ENCODE data around the gene ARRB1. TPM values are rescaled to one million over a fixed set of nuclear protein-coding genes. Genes with fewer than 3 reads are reported as not detected.

Gene ARRB1
- total and polyA plus RNA-seq, 10 of the 15 experiments (the other 5 are each of a cell fraction or from before 2014, with no cell fraction given), result 0.39 to 12.9 (median 1.7) TPM

DNA sequence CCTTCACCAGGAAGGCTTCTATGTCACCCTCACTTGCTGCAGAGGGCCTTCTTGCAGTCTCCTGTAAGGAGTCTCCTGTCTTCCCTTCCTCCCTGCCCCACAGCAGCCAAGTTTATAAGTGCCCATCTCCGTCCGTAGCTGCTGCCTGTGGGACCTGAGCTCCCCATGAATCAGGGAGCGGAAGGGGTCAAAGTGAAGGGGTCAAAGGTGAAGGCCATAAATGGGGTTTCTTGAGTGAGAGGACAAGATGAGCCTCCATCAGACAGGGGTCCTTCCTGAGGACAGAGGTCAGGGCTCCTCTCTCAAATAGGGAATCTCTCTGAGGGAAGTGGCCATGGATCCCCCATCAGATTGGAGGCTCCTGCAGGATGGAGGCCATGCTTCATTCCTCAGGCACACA is 44.4 kb downstream of the ARRB1 start (continued):
- no peak for TF ChIP-seq FOS (IDR thresholded peaks at IDR 0.05; ENCODE audit: borderline replicate concordance, extremely low read depth, insufficient read length)

DNA sequence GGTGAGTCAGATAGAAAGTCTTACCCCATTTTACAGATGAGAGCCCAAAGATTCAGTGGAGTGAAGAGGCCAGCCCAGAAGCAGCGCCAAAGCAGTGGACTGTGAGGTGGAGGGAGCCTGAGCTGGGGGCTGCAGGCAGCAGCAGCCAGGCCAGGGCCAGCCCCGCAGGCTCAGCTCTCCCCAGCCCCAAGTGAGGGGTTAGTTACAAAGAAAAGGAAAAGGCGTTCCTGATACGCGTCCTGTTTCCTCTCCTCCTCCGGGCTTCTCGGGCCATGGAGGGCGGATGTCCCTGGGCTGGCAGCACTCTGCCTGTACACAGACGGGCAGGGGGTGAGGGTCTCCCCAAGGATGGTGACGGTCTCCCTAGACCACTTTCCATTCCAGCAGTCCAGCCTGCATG is 44.9 kb downstream of the ARRB1 start:
- Histone ChIP-seq H3K9ac (ENCODE audit: control insufficient read depth, insufficient read depth, low read length) (no peak overlapping the region), H3K36me3 (ENCODE audit: control insufficient read depth in 2 of 2, insufficient read depth in 2 of 2, low read length in 1 of 2) (no peaks in the 10 kb centered on the region), H3K4me2 (ENCODE audit: control insufficient read depth, insufficient read depth) (no peak overlapping the region), H3K4me3 (no peak overlapping the region), H2AFZ (ENCODE audit: control insufficient read depth, low read depth, low read length) (no peak overlapping the region), H3K79me2 (ENCODE audit: control insufficient read depth, insufficient read depth, low read length) (no peaks in the 10 kb centered on the region), H3K4me1 (ENCODE audit: control insufficient read depth, insufficient read depth, low read length) (no peaks in the 10 kb centered on the region), H3K27ac (ENCODE audit: control insufficient read depth, insufficient read depth) (no peak overlapping the region), H4K20me1 (ENCODE audit: control insufficient read depth, insufficient read depth) (peaks cover 3% of the 10 kb centered on the region; the same call in 1 of the 2 replicates), H3K9me3 (replicated peaks; ENCODE audit: control insufficient read depth, insufficient read depth, low read length) (no peaks in the 10 kb centered on the region), H3K27me3 (replicated peaks in 1 of 2; ENCODE audit: control insufficient read depth in 2 of 2, insufficient read depth in 2 of 2, low read length in 1 of 2) (no peaks in the 10 kb centered on the region)
- DNase-seq (ENCODE audit: low read depth, low spot score), result no peak
- POLR2A ChIA-PET, result no interaction called here
- WGBS (ENCODE audit: insufficient coverage, insufficient replicate concordance, low lambda C conversion rate, missing lambda C conversion rate), result 43% methylated on average over 10 of the region's 10 CpGs
- no TSS peak for BruUV-seq (replicated peaks)
- in situ Hi-C loops (cut with MboI) (no loop called here), intact Hi-C loops (cut with micrococcal nuclease; ENCODE audit: unreplicated experiment) (no loop called here)
- SMC1A ChIA-PET (ENCODE audit: uncharacterized antibody, unreplicated experiment), result no interaction called here
- ATAC-seq, result no peak
- RAD21 ChIA-PET (ENCODE audit: unreplicated experiment), result no interaction called here
- TF ChIP-seq EED (IDR thresholded peaks at IDR 0.05; ENCODE audit: low read depth) (no peak), SUZ12 (IDR thresholded peaks at IDR 0.05; ENCODE audit: unreplicated experiment) (no peak), IKZF1 (conservative IDR thresholded peaks at IDR 0.05) (no peak), ATF7 (IDR thresholded peaks at IDR 0.05; ENCODE audit: low read depth) (no peak), SPI1 (IDR thresholded peaks at IDR 0.05; ENCODE audit: borderline replicate concordance, insufficient read depth, low read depth, low read length) (no peak), SREBF2 (IDR thresholded peaks at IDR 0.05; ENCODE audit: low read length) (no peak), SMC3 (IDR thresholded peaks at IDR 0.05; ENCODE audit: borderline replicate concordance, low read length) (no peak)
- TF ChIP-seq, protein P1, sequence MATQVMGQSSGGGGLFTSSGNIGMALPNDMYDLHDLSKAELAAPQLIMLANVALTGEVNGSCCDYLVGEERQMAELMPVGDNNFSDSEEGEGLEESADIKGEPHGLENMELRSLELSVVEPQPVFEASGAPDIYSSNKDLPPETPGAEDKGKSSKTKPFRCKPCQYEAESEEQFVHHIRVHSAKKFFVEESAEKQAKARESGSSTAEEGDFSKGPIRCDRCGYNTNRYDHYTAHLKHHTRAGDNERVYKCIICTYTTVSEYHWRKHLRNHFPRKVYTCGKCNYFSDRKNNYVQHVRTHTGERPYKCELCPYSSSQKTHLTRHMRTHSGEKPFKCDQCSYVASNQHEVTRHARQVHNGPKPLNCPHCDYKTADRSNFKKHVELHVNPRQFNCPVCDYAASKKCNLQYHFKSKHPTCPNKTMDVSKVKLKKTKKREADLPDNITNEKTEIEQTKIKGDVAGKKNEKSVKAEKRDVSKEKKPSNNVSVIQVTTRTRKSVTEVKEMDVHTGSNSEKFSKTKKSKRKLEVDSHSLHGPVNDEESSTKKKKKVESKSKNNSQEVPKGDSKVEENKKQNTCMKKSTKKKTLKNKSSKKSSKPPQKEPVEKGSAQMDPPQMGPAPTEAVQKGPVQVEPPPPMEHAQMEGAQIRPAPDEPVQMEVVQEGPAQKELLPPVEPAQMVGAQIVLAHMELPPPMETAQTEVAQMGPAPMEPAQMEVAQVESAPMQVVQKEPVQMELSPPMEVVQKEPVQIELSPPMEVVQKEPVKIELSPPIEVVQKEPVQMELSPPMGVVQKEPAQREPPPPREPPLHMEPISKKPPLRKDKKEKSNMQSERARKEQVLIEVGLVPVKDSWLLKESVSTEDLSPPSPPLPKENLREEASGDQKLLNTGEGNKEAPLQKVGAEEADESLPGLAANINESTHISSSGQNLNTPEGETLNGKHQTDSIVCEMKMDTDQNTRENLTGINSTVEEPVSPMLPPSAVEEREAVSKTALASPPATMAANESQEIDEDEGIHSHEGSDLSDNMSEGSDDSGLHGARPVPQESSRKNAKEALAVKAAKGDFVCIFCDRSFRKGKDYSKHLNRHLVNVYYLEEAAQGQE (IDR thresholded peaks at IDR 0.05; ENCODE audit: low read depth, low read length), result no peak
- FAIRE-seq, result no peak
- CTCF ChIA-PET, result no interaction called here

Data from GM12878 (cell line).